HG03521 (cell line): ENCODE data around the gene MBD4.
"Not testable (repeated sequence)": the region's sequence is repeated elsewhere in the genome, so short reads cannot be mapped to it uniquely, and the experiment has no call there.

Source experiments
- ATAC-seq: cut with Tn5 transposase; IDR thresholded peaks from one replicate; pipeline ENCODE4 v1.9.1; 2021; ENCODE audit warnings: mild to moderate bottlenecking, moderate library complexity; ENCODE audit not compliant: unreplicated experiment

MBD4 gene

DNA sequence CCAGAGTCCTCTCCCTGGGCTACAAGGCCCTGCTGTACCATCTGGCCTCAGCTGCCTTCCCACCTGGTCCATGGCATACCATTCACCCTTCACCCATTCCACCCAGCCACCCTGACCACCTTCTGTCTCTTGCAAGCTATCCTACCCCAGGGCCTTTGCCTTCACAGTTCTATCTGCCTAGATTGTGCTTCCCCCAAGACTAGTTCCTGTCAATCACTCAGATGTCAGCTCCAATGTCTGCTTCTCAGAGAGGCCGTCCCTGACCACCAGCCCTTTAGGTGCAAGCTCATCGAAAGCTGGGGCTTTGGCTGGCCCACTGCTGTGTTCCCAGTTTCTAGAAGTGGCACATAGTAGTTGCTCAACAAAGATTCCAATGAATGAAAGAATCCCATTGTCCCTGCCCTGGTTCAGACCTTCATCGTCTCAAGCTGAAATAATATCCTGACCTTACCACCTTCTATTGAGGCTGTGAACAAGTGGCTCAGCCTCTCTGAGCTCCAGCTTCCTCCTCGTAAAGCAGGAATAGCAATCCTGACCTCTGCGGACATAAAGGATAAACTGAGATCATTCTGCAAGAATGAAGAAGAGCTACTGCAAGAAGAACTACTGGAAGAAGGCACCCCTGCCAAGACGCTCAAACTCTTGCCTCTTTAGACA is 27.1 kb downstream of the MBD4 start:
- ATAC-seq = no peak

DNA sequence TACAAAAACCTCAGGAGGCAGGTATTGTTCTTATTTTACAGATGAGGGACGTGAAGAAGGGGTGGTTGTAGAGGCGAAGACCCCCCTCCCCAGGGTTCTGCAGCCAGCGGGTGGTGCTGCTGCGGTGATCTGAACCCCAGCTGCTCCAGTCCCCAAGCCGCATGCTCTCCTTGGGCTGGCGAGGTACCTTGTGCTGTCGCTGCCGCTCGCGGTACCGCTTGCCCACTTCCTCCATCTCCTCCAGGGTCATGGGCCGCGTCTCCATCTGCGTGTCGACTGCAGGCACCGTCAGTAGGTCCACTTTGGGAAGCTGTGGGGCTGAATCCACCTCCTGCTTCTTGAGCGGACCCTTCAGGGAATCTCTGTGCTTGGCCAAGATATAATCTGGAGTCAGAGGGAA is 28.8 kb downstream of the MBD4 start:
- no peak for ATAC-seq

DNA sequence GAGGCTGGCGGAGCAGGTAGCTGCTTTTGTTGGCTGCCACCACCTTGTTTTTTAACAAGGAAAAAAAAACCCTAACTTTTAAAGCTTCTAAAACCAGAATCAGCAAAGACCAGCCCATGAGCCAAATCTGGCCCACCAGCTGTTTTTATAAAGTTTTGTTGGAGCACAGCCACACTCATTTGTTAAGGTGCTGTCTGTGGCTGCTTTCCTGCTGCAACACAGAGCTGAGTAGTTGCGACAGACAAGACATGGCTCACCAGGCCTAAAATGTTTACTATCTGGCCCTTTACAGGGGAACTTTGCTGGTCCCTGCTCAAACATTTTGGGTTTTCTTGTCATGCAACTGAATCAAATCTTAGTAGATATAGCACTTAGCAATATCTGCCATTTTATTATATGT is 30.2 kb downstream of the MBD4 start:
- ATAC-seq = no peak

GRCh38 chr3:129404610-129405009 is 35.1 kb downstream of the MBD4 start:
- no peak for ATAC-seq

DNA sequence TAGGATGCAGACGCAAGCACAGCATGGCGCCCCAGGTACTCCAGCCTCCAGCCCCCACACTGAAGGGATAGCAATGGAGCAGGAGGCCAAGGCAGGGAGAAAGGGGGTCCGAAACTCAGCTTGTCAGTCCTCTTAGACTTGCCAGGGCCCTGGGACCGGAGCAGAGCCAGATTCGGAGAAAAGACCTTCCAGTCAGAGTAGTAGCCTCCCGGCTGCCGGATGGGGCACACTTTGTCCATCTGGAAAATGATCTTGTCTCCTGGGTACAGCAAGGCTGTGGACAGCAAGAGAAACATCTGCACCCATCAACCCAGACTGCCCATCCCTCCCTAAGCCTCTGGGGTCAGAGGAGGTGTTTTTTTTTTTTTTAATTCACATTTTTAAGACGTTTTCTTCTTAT is 35.6 kb downstream of the MBD4 start:
- ATAC-seq = no peak

DNA sequence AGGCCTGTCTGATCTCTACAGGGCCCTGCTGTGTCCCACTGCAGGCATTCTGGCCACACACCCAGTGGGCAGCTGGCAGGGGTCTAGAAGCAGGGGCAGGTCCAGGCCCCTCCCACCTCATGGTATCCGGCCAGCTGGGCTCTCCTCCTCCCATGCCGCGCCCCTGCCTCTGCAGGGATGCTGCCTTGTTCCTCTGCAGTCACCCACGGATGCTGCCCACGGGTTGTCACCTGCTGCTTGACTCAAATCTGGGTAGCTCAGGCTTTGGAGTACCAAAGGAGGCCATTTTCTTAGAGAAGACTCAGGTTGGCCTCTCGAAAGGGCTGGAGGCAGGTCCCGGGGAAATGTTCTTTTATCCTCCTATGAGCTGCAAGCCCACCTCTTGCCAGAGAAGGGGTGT is 36.3 kb downstream of the MBD4 start:
- ATAC-seq = no peak

- no peak for ATAC-seq
Measured at GRCh38 chr3:129402616-129403015, 37.1 kb downstream of the MBD4 start.

GRCh38 chr3:129402210-129402609 is 37.5 kb downstream of the MBD4 start:
- ATAC-seq = no peak

DNA sequence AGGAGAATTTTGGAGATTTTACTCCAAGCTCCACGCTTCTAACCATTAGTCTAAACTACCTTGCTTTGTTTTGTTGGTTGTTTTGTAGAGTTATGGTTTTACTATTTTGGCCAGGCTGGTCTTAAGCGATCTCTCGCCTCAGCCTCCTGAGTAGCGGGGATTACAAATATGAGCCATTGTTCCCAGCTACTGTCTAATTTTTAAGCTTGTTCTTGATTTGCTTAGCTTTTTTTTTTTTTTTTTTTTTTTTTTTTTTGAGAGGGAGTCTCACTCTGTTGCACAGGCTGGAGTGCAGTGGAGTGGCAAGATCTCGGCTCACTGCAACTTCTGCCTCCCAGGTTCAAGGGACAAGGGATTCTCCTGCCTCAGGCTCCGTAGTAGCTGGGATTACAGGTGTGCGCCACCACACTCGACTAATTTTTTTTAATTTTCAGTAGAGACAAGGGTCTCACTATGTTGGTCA is 39.8 kb downstream of the MBD4 start:
- ATAC-seq = no peak

GRCh38 chr3:129399145-129399894 is 40.4 kb downstream of the MBD4 start:
- ATAC-seq = peak; percentile 71

GRCh38 chr3:129398803-129399144 is 41.0 kb downstream of the MBD4 start:
- ATAC-seq = peak; percentile 20

- not testable (repeated sequence) for ATAC-seq
Measured at GRCh38 chr3:129393760-129394564, 45.8 kb downstream of the MBD4 start.

GRCh38 chr3:129393271-129393670 is 46.5 kb downstream of the MBD4 start:
- no peak for ATAC-seq

DNA sequence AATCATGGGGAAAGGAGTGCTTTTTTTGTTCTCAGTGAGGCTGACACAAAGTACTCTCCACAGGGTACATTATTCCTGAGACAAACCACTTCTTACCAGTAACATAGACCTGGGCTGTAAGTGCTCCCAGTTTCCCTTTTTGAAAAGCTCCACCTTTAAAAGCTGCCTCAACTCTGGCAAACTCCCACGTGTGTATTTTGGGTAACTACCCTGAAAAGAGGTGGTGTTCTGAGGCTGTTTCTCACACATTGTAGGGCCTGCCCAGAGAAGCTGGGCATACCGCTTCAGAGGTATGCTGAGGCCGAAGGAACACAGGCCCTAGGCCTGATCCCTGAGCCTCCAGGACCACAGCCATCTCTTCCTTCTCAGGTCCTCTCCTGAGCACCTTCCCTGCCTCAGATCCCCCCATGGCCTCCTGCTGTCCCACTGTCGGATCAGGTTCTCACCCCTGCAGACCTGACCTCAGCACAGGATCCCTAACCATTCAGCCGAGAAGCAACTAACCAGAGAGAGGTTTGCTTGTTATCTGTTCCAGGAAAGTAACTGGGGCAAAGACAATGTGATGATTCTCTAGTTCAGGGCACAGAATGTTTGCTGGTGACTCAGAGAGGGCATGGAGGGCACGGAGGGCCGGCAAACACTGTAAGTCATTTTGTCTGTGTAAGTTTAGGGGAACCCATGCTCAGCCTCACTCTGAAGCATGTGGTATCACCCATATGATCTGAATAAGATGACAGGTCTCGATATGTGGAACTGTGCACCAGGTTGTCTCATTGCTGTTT is 47.5 kb downstream of the MBD4 start:
- ATAC-seq = not testable (repeated sequence)

DNA sequence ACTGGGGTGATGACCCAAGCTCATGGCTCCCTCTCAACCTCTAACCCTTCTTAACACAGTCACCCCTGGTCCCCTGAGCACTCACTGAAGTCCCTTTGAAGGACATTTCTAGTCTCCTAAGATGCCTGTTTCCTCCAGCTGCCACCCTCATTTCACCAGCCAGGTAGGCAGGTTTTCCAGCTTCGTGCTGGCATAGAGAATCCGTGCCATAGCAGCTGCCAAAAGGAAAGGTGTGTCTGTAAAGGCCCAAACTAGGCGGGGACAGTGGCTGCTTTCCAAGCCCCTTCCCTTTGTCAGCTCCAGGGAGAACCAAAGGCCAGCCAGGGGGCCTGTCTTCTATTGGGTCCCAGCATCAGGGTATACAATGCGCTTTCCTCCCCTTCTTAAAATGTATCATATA is 48.2 kb downstream of the MBD4 start:
- not testable (repeated sequence) for ATAC-seq

GRCh38 chr3:129389572-129389937 is 50.2 kb downstream of the MBD4 start:
- ATAC-seq = no peak

DNA sequence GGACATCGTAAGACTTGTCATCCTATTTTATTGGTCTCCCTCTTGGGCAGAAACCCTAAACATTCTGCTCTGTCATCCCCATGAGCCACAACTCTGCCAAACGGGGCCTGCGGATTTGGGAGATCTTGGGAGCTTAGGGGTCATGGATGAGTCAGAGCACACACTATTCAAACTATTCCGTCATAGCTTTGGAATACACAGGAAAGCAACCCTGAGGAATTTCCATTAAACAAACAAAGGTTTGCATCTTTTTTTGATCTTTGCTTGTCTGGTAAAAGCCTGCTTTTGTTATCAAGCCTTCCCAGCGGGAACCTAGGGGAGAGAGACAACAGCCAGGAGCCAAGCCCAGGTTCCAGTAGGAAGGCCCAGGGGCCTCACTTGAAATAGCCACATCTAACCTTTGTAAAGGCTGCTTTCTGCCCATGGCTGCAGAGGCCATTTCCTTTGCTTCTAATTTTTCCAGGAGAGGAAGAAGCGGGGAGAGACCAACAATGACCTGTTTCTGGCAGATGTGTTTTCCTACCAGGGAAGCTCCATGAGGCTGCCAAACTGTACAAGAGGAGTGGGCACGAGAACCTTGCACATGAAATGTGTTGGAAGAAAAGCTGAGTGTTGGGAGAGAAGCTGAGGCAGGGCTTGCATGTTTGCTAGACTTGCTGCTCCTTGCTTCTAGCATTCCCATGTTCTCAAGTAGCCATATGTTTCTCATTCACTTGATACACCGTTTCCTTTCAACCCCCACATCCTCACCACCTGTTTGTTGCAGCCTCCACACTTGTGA is 50.8 kb downstream of the MBD4 start:
- ATAC-seq = not testable (repeated sequence)

GRCh38 chr3:129387487-129387886 is 52.3 kb downstream of the MBD4 start:
- no peak for ATAC-seq

DNA sequence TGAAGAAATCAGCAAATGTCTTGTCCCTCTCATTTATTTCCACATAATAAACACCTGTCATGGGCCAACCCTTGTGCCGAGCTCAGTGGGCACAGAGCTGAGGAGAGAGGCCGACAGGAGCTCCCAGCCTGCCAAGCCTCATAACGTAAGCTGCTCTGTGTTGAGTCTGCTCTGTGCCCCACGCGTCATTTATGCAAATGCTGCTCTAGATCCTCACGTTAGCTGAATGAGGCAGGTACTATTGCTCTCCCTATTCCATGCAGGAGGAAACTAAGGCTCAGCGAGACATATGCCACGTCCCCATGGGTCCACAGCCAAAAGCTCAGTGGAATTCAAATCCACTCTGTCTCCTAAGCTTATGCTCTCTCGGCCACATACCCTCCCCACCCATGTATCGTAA is 52.8 kb downstream of the MBD4 start:
- no peak for ATAC-seq

DNA sequence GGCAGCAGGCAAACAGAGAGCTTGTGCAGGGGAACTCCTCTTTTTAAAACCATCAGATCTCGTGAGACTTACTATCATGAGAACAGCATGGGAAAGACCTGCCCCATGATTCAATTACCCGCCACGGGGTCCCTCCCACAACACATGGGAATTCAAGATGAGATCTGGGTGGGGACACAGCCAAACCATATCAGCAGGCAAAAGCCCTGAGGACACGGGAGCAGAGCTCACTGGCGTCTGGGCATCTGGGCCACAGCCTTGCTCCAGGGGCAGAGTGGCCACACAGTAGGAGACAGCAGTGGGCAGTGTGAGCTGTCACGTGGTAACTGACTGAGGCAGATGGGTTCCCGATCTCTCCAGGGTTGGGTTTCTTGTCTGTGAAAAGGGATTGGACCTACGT is 54.2 kb downstream of the MBD4 start:
- ATAC-seq = not testable (repeated sequence)
